Gastrocnemius medialis (tissue), 4 donors: ENCODE results near the gene PWP2. TPM values are rescaled to one million over a fixed set of nuclear protein-coding genes. Genes with fewer than 3 reads are reported as not detected.

Experiments
- ATAC-seq, 2 donors: fragments of 150-250 bp; one replicate each; pipeline ENCODE4 v1.9.1; 2016
- DNase-seq, 2 donors: peaks; one replicate each; pipeline ENCODE4 v3.0.0-alpha.2; 2019
- H3K27ac ChIP-seq, 4 donors: fragments of 200-600 bp; sonication (generic); 1 replicate in 1 of 4; 2 replicates in 3 of 4; pipeline ENCODE4 v1.5.1; 2016 to 2018; ENCODE audit warnings: mild to moderate bottlenecking in 2 of 4, moderate library complexity in 1 of 4
- H3K27me3 ChIP-seq, 3 donors: fragments of 200-600 bp; sonication (generic) in 2 of 3; 1 replicate in 1 of 3; 2 replicates in 2 of 3; pipeline versions ENCODE4 v1.5.1 to v1.6.0; 2016 to 2019; ENCODE audit warnings: mild to moderate bottlenecking in 1 of 3, moderate library complexity in 1 of 3
- H3K36me3 ChIP-seq, 2 donors: fragments of 200-600 bp; sonication (generic) in 1 of 2; one replicate each; pipeline ENCODE4 v1.5.1; 2017 to 2018
- H3K4me1 ChIP-seq, 2 donors: fragments of 200-600 bp; sonication (generic) in 1 of 2; one replicate each; pipeline ENCODE4 v1.5.1; 2016 to 2017; ENCODE audit warnings: mild to moderate bottlenecking in 2 of 2
- H3K4me3 ChIP-seq, 4 donors: fragments of 200-600 bp; sonication (generic) in 3 of 4; 1 replicate in 1 of 4; 2 replicates in 3 of 4; pipeline ENCODE4 v1.5.1; 2016 to 2019; ENCODE audit warnings: mild to moderate bottlenecking in 2 of 4
- H3K9me3 ChIP-seq, 3 donors: fragments of 200-600 bp; sonication (generic) in 2 of 3; 1 replicate in 1 of 3; 2 replicates in 2 of 3; pipeline ENCODE4 v1.5.1; 2016 to 2019
- POLR2A ChIP-seq, 2 donors: fragments of 450-650 bp; IDR thresholded peaks; one replicate each; pipeline ENCODE4 v1.6.1; 2017; ENCODE audit warnings: antibody characterized with exemption in 2 of 2, mild to moderate bottlenecking in 2 of 2, moderate library complexity in 2 of 2
- in situ Hi-C, 4 donors: fragments of 200-750 bp; cut with MboI; loops; one replicate each; pipeline versions ENCODE4 v1.15.0 to v1.8.0; 2017; ENCODE audit warnings: low sequenced_read_pairs in 4 of 4
- intact Hi-C: fragments of 100-400 bp; cut with DNase I; formaldehyde crosslinking; loops from one replicate; pipeline ENCODE4 v1.15.1; 2023; ENCODE audit warnings: low total_unique reads
- total RNA-seq, 4 donors: library from RNA; depleted of rRNA; stranded (reverse); fragments of >200 nt; gene quantifications; one replicate each; pipeline versions ENCODE4 v1.1.0 to v1.2.3, GENCODE V29; 2016
- TF ChIP-seq, protein P1 (sequence below), 5 experiments: fragments of 450-650 bp in 3 of 5; fragments of 200-600 bp in 2 of 5; sonication (generic) in 2 of 5; IDR thresholded peaks in 4 of 5; conservative IDR thresholded peaks in 1 of 5; 1 replicate in 4 of 5; 2 replicates in 1 of 5; pipeline ENCODE4 v1.5.1; 2016 to 2019; ENCODE audit warnings: antibody characterized with exemption in 5 of 5, mild to moderate bottlenecking in 3 of 5, moderate library complexity in 3 of 5

PWP2 gene
- total RNA-seq, 4 donors from 2014 or later: 3.9 to 19.2 (median 7.9) TPM

GRCh38 chr21:44088401-44088780 lies 18.8 kb upstream of the PWP2 start:
- DNase-seq: no peak
- Histone ChIP-seq H3K36me3 (peaks cover 0 to 85% of the 10 kb centered on the region in 2 donors), H3K27me3 (no peaks in the 10 kb centered on the region), H3K4me1 (no peaks in the 10 kb centered on the region), H3K27ac (no peak overlapping the region), H3K9me3 (no peaks in the 10 kb centered on the region), H3K4me3 (no peak overlapping the region)
- TF ChIP-seq POLR2A (IDR thresholded peaks at IDR 0.05): no peak
- TF ChIP-seq, protein P1, sequence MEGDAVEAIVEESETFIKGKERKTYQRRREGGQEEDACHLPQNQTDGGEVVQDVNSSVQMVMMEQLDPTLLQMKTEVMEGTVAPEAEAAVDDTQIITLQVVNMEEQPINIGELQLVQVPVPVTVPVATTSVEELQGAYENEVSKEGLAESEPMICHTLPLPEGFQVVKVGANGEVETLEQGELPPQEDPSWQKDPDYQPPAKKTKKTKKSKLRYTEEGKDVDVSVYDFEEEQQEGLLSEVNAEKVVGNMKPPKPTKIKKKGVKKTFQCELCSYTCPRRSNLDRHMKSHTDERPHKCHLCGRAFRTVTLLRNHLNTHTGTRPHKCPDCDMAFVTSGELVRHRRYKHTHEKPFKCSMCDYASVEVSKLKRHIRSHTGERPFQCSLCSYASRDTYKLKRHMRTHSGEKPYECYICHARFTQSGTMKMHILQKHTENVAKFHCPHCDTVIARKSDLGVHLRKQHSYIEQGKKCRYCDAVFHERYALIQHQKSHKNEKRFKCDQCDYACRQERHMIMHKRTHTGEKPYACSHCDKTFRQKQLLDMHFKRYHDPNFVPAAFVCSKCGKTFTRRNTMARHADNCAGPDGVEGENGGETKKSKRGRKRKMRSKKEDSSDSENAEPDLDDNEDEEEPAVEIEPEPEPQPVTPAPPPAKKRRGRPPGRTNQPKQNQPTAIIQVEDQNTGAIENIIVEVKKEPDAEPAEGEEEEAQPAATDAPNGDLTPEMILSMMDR (IDR thresholded peaks at IDR 0.05 in 4 of 5, conservative IDR thresholded peaks at IDR 0.05 in 1 of 5): no peak
- in situ Hi-C loops (no loop called here), intact Hi-C loops (no loop called here)
- no peak for ATAC-seq

GRCh38 chr21:44089001-44089911 lies 17.9 kb upstream of the PWP2 start:
- peaks cover 0 to 85% of the 10 kb centered on the region in 2 donors for H3K36me3 ChIP-seq
- H3K4me1 ChIP-seq: no peaks in the 10 kb centered on the region
- TF ChIP-seq, protein P1 (IDR thresholded peaks at IDR 0.05 in 4 of 5, conservative IDR thresholded peaks at IDR 0.05 in 1 of 5): no peak
- TF ChIP-seq POLR2A (IDR thresholded peaks at IDR 0.05): no peak
- ATAC-seq (no peak), DNase-seq (no peak)
- intact Hi-C loops: no loop called here
- no peaks in the 10 kb centered on the region for H3K27me3 ChIP-seq
- no peak overlapping the region for H3K27ac ChIP-seq
- in situ Hi-C loops: no loop called here
- H3K9me3 ChIP-seq: no peaks in the 10 kb centered on the region
- no peak overlapping the region for H3K4me3 ChIP-seq

DNA sequence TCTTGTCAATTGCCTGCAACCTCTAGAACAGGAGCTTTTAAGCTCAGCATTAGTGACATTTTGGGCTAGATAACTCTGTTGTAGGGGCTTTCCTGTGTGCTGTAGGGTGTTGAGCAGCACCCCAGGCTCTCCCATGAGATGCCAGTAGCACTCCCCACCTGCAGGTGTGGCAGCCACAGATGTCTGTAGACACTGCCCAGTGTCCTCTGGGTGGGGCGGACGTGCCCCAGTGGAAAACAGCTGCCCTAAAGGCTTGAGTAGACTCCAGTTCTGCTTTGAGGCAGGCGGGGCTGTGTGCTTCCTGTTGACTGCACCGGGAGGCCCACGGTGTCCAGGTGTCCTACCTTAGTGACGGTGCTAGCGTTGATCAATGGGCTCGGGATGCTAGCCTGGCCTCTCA lies 16.9 kb upstream of the PWP2 start:
- Histone ChIP-seq H3K9me3 (no peaks in the 10 kb centered on the region), H3K4me1 (no peaks in the 10 kb centered on the region), H3K36me3 (peaks cover 0 to 89% of the 10 kb centered on the region in 2 donors), H3K27ac (no peak overlapping the region), H3K27me3 (no peaks in the 10 kb centered on the region), H3K4me3 (no peak overlapping the region)
- ATAC-seq (no peak), DNase-seq (no peak)
- no peak for TF ChIP-seq POLR2A (IDR thresholded peaks at IDR 0.05)
- TF ChIP-seq, protein P1 (IDR thresholded peaks at IDR 0.05 in 4 of 5, conservative IDR thresholded peaks at IDR 0.05 in 1 of 5): no peak
- intact Hi-C loops (no loop called here), in situ Hi-C loops (no loop called here)

GRCh38 chr21:44092211-44092610 lies 15.0 kb upstream of the PWP2 start:
- intact Hi-C loops (no loop called here), in situ Hi-C loops (no loop called here)
- no peaks in the 10 kb centered on the region for H3K9me3 ChIP-seq
- TF ChIP-seq POLR2A (IDR thresholded peaks at IDR 0.05): no peak
- TF ChIP-seq, protein P1 (IDR thresholded peaks at IDR 0.05 in 4 of 5, conservative IDR thresholded peaks at IDR 0.05 in 1 of 5): no peak
- ATAC-seq (no peak), DNase-seq (no peak)
- no peak overlapping the region for H3K27ac ChIP-seq
- H3K4me3 ChIP-seq: no peak overlapping the region
- H3K27me3 ChIP-seq: no peaks in the 10 kb centered on the region
- peaks cover 0 to 80% of the 10 kb centered on the region in 2 donors for H3K36me3 ChIP-seq
- H3K4me1 ChIP-seq: no peaks in the 10 kb centered on the region
